Thyroid gland (tissue), 4 donors: ENCODE results near the gene PRKCA. TPM values are rescaled to one million over a fixed set of nuclear protein-coding genes. Genes with fewer than 3 reads are reported as not detected.

Experiments used
- DNase-seq, 2 donors: peaks; one replicate each; pipeline ENCODE4 v3.0.0-alpha.2; 2019
- H3K27ac ChIP-seq, 3 donors: fragments of 200-600 bp; sonication (generic); 1 replicate in 2 of 3; 2 replicates in 1 of 3; pipeline ENCODE4 v1.5.1; 2016 to 2019; ENCODE audit warnings: mild to moderate bottlenecking in 1 of 3, moderate library complexity in 1 of 3
- H3K27me3 ChIP-seq: fragments of 200-600 bp; sonication (generic); one replicate; pipeline ENCODE4 v1.5.1; 2019
- H3K36me3 ChIP-seq, 2 donors: fragments of 200-600 bp; sonication (generic); one replicate each; pipeline ENCODE4 v1.5.1; 2016 to 2019
- H3K4me1 ChIP-seq, 2 donors: fragments of 200-600 bp; sonication (generic); one replicate each; pipeline ENCODE4 v1.5.1; 2017 to 2019
- H3K4me3 ChIP-seq, 3 donors: fragments of 200-600 bp; sonication (generic); replicated peaks in 1 of 3; 1 replicate in 2 of 3; 2 replicates in 1 of 3; pipeline ENCODE4 v1.5.1; 2016; ENCODE audit warnings: mild to moderate bottlenecking in 1 of 3
- H3K9me3 ChIP-seq: fragments of 200-600 bp; sonication (generic); one replicate; pipeline ENCODE4 v1.5.1; 2017
- POLR2A ChIP-seq, 2 donors: fragments of 450-650 bp; IDR thresholded peaks; one replicate each; pipeline ENCODE4 v1.6.1; 2017; ENCODE audit warnings: antibody characterized with exemption in 2 of 2, mild to moderate bottlenecking in 2 of 2, moderate library complexity in 1 of 2
- WGBS, 2 donors: methylation state at CpG; one replicate each; pipeline ENCODE4 v1.1.5; 2017; 5-methylcytosine and 5-hydroxymethylcytosine counted together
- intact Hi-C: fragments of 100-400 bp; cut with DNase I; formaldehyde crosslinking; loops from one replicate; pipeline ENCODE4 v1.15.1; 2023
- total RNA-seq, 4 donors: library from RNA; depleted of rRNA; stranded (reverse); fragments of >200 nt; gene quantifications; one replicate each; pipeline ENCODE4 v1.2.3, GENCODE V29; 2016
- TF ChIP-seq, protein P1 (sequence below), 6 experiments: fragments of 200-600 bp in 3 of 6; fragments of 450-650 bp in 3 of 6; sonication (generic) in 3 of 6; IDR thresholded peaks; one replicate each; pipeline ENCODE4 v1.5.1; 2016 to 2019; ENCODE audit warnings: antibody characterized with exemption in 6 of 6, mild to moderate bottlenecking in 2 of 6, inconsistent platforms in 1 of 6, moderate library complexity in 1 of 6

The PRKCA gene
- total RNA-seq, 4 donors from 2014 or later = 6.7 to 24.2 (median 15.3) TPM

DNA sequence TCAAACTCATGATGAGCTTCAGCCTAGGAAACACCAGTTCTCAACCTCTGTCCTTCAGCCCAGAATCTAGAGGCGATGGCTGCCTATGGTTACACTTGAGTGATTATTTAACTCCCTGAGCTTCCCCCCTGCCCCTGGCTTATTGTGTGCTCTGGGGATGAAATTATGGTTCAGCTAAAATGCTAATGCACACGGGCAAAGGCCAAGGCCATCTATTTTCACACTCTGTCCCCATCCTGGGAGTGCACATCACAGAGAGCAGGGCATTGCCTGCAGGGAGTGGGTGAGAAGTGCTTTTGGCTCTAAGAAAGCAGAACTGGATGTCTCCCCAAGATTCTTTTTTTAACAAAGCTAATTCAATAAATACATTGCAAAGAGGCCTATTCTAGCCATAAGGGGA is 510.9 kb downstream of the PRKCA start:
- TF ChIP-seq, protein P1, sequence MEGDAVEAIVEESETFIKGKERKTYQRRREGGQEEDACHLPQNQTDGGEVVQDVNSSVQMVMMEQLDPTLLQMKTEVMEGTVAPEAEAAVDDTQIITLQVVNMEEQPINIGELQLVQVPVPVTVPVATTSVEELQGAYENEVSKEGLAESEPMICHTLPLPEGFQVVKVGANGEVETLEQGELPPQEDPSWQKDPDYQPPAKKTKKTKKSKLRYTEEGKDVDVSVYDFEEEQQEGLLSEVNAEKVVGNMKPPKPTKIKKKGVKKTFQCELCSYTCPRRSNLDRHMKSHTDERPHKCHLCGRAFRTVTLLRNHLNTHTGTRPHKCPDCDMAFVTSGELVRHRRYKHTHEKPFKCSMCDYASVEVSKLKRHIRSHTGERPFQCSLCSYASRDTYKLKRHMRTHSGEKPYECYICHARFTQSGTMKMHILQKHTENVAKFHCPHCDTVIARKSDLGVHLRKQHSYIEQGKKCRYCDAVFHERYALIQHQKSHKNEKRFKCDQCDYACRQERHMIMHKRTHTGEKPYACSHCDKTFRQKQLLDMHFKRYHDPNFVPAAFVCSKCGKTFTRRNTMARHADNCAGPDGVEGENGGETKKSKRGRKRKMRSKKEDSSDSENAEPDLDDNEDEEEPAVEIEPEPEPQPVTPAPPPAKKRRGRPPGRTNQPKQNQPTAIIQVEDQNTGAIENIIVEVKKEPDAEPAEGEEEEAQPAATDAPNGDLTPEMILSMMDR (IDR thresholded peaks at IDR 0.05) = no peak
- no peak for TF ChIP-seq POLR2A (IDR thresholded peaks at IDR 0.05)
- no peak for DNase-seq
- H3K27ac ChIP-seq = no peak overlapping the region
- H3K27me3 ChIP-seq = no peaks in the 10 kb centered on the region
- H3K36me3 ChIP-seq = no peaks in the 10 kb centered on the region
- WGBS, 2 donors = 39 to 78% methylated on average over 2 of the region's 2 CpGs
- no peaks in the 10 kb centered on the region for H3K4me1 ChIP-seq
- intact Hi-C loops = no loop called here
- no peaks in the 10 kb centered on the region for H3K9me3 ChIP-seq
- H3K4me3 ChIP-seq = no peak overlapping the region

DNA sequence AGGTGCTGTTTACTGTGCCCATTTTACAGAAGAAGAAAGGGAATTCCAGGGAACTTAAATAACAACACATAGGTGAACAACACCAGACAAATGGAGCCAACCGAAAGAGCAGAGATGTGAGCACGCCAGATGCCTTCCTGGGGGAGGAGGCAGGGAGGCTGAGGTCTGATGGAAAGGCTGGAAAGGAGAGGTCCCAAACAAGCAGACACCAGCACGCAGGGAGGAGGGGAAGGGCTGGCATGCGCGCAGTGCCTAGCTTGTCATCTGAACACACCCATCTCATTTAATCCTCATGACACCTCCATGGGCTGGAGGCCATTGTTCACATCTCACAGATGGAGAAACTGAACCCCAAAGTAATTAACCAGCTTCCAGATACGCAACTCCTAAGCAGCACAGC is 511.6 kb downstream of the PRKCA start:
- WGBS, 2 donors = 89 to 93% methylated on average over 6 of the region's 6 CpGs
- H3K27me3 ChIP-seq = no peaks in the 10 kb centered on the region
- H3K4me1 ChIP-seq = no peaks in the 10 kb centered on the region
- H3K27ac ChIP-seq = no peak overlapping the region
- no peak overlapping the region for H3K4me3 ChIP-seq
- no peak for DNase-seq
- H3K36me3 ChIP-seq = no peaks in the 10 kb centered on the region
- no peaks in the 10 kb centered on the region for H3K9me3 ChIP-seq
- intact Hi-C loops = no loop called here
- TF ChIP-seq, protein P1 (IDR thresholded peaks at IDR 0.05) = no peak
- TF ChIP-seq POLR2A (IDR thresholded peaks at IDR 0.05) = no peak

DNA sequence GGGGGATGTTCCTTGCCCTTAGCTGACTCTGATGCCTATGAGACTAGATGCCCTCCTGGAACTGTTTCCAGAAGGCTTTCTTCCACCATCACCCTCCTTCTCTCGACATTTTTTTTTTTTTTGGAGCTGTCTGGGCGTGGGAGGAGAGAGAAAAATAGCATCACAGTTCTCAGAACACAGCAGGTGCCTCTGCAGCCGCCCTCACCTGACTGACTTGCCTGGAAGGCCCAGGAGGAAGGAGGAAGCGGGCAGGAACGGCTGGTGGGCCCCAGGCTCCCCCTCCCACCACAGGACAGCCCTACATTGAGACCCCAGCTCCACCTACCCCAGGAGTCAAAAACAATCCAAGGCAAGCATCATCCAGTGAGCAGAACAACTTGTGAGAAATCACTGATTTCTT is 512.2 kb downstream of the PRKCA start:
- WGBS, 2 donors = 67 to 72% methylated on average over 5 of the region's 5 CpGs
- DNase-seq = no peak
- no peak overlapping the region for H3K4me3 ChIP-seq
- no peaks in the 10 kb centered on the region for H3K4me1 ChIP-seq
- H3K27me3 ChIP-seq = no peaks in the 10 kb centered on the region
- H3K27ac ChIP-seq = no peak overlapping the region
- intact Hi-C loops = no loop called here
- no peak for TF ChIP-seq POLR2A (IDR thresholded peaks at IDR 0.05)
- TF ChIP-seq, protein P1 (IDR thresholded peaks at IDR 0.05) = no peak
- H3K36me3 ChIP-seq = no peaks in the 10 kb centered on the region
- H3K9me3 ChIP-seq = no peaks in the 10 kb centered on the region

DNA sequence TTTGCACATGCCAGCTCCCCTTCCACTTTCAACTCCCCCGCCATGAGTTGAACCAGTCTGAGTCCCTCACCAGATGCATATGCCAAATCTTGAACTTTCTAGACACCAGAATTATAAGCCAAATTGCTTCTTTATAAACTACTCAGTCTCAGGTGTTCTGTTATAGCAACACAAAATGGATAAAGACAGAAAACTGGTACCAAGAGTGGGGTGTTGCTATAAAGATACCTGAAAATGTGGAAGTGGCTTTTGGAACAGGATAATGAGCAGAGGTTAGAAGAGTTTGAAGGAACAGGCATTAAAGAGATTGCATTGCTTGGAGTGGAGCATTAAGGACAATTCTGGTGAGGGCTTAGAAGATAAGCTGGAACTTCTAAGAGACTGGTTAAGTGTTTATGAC is 515.3 kb downstream of the PRKCA start:
- no peaks in the 10 kb centered on the region for H3K27me3 ChIP-seq
- intact Hi-C loops = no loop called here
- no peaks in the 10 kb centered on the region for H3K4me1 ChIP-seq
- H3K9me3 ChIP-seq = no peaks in the 10 kb centered on the region
- 97 to 100% methylated on average over 1 of the region's 1 CpG for WGBS, 2 donors
- H3K27ac ChIP-seq = no peak overlapping the region
- H3K36me3 ChIP-seq = no peaks in the 10 kb centered on the region
- DNase-seq = no peak
- H3K4me3 ChIP-seq = no peak overlapping the region
- TF ChIP-seq, protein P1 (IDR thresholded peaks at IDR 0.05) = no peak
- TF ChIP-seq POLR2A (IDR thresholded peaks at IDR 0.05) = no peak

DNA sequence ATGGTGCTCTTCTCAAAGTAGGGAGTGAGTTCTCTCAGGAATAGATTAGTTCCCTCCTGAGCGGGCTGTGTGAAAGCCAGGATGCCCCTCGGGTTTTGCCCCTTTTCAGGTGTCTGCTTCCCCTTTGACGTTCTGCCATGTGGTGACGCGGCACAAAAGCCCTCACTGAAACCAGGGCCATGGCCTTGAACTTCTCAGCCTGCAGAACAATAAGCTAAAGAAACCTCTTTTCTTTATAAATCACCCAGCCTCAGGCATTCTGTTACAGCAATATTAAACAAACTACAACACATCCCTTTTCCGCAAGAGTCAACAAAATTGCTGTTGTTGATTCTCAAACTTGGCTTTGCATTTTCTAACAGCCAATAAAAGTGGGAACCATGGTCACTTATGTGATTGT is 517.1 kb downstream of the PRKCA start:
- 76 to 80% methylated on average over 6 of the region's 6 CpGs for WGBS, 2 donors
- intact Hi-C loops = no loop called here
- no peak for DNase-seq
- Histone ChIP-seq H3K27ac (no peak overlapping the region), H3K9me3 (no peaks in the 10 kb centered on the region), H3K36me3 (no peaks in the 10 kb centered on the region), H3K4me3 (no peak overlapping the region), H3K4me1 (no peaks in the 10 kb centered on the region), H3K27me3 (no peaks in the 10 kb centered on the region)
- TF ChIP-seq, protein P1 (IDR thresholded peaks at IDR 0.05) = no peak
- no peak for TF ChIP-seq POLR2A (IDR thresholded peaks at IDR 0.05)
